ENCODE results near the gene TXNL4A.

- TF ChIP-seq CTCF (IDR thresholded peaks at IDR 0.05) (no peak), POLR2A (IDR thresholded peaks at IDR 0.05) (no peak)
Observed at GRCh38 chr18:79922971-79923411, 65.4 kb downstream of the TXNL4A start.

Data from esophagus squamous epithelium (tissue), 4 donors.